Measurements from ENCODE around the gene DPP4.

GRCh38 chr2:162030363-162031190, 43.4 kb downstream of the DPP4 start:
- TF ChIP-seq CTCF (optimal IDR thresholded peaks at IDR 0.05 in 1 of 3, IDR thresholded peaks at IDR 0.05 in 1 of 3, conservative IDR thresholded peaks at IDR 0.05 in 1 of 3; ENCODE audit: extremely low read depth in 1 of 3, insufficient read depth in 2 of 3, low read length in 3 of 3) (no peak), EZH2 (IDR thresholded peaks at IDR 0.05; ENCODE audit: low read length) (no peak)

Measured in keratinocyte (primary cell).